Upper lobe of right lung (tissue), 1 donor: ENCODE measurements around the gene ATL2. TPM values are rescaled to one million over a fixed set of nuclear protein-coding genes. Genes with fewer than 3 reads are reported as not detected.
"Not testable (repeated sequence)": the region's sequence is repeated elsewhere in the genome, so short reads cannot be mapped to it uniquely, and the experiment has no call there.

Source experiments
- ATAC-seq: fragments of 200-7000 bp; cut with Tn5 transposase; one replicate; pipeline ENCODE4 v1.9.1; 2020; ENCODE audit warnings: mild to moderate bottlenecking, moderate library complexity
- DNase-seq: peaks from one replicate; pipeline ENCODE4 v3.0.0-alpha.2; 2020
- H3K27ac ChIP-seq: fragments of 200-600 bp; one replicate; pipeline ENCODE4 v1.8.0; 2022
- H3K27me3 ChIP-seq: fragments of 200-600 bp; one replicate; pipeline ENCODE4 v1.8.0; 2022; ENCODE audit warnings: mild to moderate bottlenecking
- H3K36me3 ChIP-seq: fragments of 200-600 bp; one replicate; pipeline ENCODE4 v1.8.0; 2022
- H3K4me1 ChIP-seq: fragments of 200-600 bp; one replicate; pipeline ENCODE4 v1.8.0; 2022
- H3K4me3 ChIP-seq: fragments of 200-600 bp; one replicate; pipeline ENCODE4 v1.8.0; 2022; ENCODE audit warnings: mild to moderate bottlenecking
- H3K9me3 ChIP-seq: fragments of 200-600 bp; one replicate; pipeline ENCODE4 v1.8.0; 2022
- intact Hi-C: fragments of 100-400 bp; cut with DNase I; formaldehyde crosslinking; loops from one replicate; pipeline ENCODE4 v1.11.0; 2022
- total RNA-seq: library from RNA; stranded (reverse); fragmentation: NEBNext Ultra II Directional; extraction: Animal tissue kit (Norgen Biotek cat#: 25700); gene quantifications from one replicate; pipeline ENCODE4 v1.2.1, GENCODE V29; 2021
- TF ChIP-seq, protein P1 (sequence below): fragments of 200-600 bp; IDR thresholded peaks from one replicate; pipeline ENCODE4 v1.8.0; 2022; ENCODE audit warnings: antibody characterized with exemption
- donor health status: DM: no; HTN: yes; CAD: no; lungs with severe emphysema.

ATL2 gene
- total RNA-seq, 1 donor from 2014 or later: 69.1 TPM

DNA sequence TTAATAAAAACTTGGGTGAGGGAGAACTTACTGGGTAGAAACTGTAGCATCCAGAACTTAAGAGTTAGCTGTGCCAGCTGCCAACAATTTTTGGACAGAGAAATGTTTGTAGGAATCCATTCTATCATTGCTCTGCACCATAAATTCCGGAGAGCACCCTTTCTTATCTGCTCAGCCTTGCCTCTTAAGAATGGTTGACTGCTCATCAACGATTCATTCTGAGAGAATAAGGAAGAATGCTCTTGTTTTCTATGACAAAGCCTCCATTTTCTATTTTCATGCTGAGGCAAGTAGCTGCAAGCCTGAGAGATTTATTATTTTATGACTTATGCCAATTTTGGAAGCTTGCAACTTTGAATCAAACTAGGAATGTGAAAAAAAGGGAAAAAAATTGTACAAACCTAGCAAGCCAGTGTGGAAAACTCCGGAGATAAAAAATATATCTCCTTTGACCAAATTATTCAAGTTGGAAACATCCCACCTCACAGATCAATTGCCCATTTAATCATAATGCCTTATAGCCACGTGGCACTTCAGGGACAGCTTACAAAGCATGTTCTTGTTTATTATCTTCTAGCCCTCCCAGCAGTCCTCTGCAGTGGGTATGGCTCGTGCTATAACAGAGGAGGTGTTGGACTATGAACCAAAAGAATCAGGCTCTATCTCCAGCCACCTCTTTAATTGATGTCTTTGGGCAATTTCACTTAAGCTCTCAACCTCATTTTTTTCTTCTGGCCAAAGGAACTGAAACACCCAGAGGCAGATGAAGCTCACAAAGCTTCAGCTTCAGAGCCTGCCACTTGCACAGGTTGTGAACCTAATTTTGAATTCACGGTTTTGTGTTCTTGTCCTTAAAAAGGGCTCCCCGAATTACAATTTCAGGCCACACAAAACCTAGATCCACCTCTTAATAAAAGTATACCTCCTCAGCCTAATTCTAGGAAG lies 40.9 kb upstream of the ATL2 start:
- Histone ChIP-seq H3K4me3 (no peak overlapping the region), H3K27me3 (no peaks in the 10 kb centered on the region), H3K27ac (no peak overlapping the region), H3K36me3 (no peaks in the 10 kb centered on the region), H3K9me3 (no peaks in the 10 kb centered on the region), H3K4me1 (no peaks in the 10 kb centered on the region)
- intact Hi-C loops: no loop called here
- ATAC-seq: no peak
- TF ChIP-seq, protein P1, sequence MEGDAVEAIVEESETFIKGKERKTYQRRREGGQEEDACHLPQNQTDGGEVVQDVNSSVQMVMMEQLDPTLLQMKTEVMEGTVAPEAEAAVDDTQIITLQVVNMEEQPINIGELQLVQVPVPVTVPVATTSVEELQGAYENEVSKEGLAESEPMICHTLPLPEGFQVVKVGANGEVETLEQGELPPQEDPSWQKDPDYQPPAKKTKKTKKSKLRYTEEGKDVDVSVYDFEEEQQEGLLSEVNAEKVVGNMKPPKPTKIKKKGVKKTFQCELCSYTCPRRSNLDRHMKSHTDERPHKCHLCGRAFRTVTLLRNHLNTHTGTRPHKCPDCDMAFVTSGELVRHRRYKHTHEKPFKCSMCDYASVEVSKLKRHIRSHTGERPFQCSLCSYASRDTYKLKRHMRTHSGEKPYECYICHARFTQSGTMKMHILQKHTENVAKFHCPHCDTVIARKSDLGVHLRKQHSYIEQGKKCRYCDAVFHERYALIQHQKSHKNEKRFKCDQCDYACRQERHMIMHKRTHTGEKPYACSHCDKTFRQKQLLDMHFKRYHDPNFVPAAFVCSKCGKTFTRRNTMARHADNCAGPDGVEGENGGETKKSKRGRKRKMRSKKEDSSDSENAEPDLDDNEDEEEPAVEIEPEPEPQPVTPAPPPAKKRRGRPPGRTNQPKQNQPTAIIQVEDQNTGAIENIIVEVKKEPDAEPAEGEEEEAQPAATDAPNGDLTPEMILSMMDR: no peak
- no peak for DNase-seq

DNA sequence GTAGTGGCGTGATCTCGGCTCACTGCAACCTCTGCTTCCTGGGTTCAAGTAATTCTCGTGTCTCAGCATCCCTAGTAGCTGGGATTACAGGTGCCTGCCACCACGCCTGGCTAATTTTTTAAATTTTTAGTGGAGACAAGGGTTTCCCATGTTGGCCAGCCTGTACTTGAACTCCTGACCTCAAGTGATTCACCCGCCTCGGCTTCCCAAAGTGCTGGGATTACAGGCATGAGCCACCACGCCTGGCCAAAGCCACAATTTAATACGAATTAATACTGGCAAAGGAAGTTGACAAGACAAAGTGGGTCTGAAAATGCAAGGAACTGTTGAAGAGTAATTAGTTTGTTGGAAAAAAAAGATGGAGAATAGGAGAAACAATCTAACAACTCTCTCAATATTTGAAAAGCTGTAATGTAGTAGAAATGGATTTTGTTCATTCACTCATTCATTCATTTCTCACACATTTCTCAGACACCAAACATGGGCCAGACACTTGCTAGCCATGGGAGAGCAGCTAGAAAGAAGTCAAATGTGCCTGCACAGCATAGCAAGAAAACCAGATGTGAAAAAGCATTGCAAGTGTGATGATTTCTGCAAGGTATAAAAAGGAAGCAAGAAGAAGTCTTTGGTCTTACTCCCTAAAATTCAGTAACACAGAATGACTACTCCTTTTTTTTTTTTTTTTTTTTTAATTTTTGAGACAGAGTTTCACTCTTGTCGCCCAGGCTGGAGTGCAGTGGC lies 39.4 kb upstream of the ATL2 start:
- no peak for DNase-seq
- Histone ChIP-seq H3K9me3 (peaks cover 6% of the 10 kb centered on the region), H3K27ac (no peak overlapping the region), H3K4me3 (no peak overlapping the region), H3K27me3 (no peaks in the 10 kb centered on the region), H3K36me3 (no peaks in the 10 kb centered on the region), H3K4me1 (no peaks in the 10 kb centered on the region)
- TF ChIP-seq, protein P1: no peak
- no peak for ATAC-seq
- intact Hi-C loops: no loop called here

DNA sequence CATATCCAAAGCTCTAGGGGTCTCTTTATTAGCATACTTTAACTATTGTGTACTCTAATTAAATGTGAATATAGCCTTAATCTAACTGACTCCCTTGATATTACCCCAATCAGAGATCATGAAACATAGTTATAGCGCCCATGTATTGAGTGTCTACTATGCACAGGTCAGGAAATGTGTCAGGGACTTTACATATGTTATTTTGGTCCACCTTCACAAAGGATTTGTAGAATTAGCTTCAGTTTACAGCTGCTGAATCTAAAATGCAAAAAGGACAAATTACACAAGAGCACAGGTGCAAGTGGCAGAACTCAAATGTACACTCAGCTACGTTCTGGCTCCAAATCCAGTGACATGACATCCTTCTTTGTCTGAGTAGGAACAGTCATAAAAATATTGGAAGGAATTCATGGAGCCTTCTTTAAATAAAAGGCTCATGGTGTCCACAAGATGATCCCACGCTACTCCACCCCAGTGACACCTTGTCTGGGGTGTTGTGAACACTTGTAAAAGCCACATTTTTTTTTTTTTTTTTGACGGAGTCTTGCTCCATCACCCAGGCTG lies 38.7 kb upstream of the ATL2 start:
- Histone ChIP-seq H3K4me1 (no peaks in the 10 kb centered on the region), H3K4me3 (no peak overlapping the region), H3K9me3 (peaks cover 6% of the 10 kb centered on the region), H3K36me3 (no peaks in the 10 kb centered on the region), H3K27me3 (no peaks in the 10 kb centered on the region), H3K27ac (no peak overlapping the region)
- intact Hi-C loops: no loop called here
- TF ChIP-seq, protein P1: no peak
- no peak for DNase-seq
- no peak for ATAC-seq

DNA sequence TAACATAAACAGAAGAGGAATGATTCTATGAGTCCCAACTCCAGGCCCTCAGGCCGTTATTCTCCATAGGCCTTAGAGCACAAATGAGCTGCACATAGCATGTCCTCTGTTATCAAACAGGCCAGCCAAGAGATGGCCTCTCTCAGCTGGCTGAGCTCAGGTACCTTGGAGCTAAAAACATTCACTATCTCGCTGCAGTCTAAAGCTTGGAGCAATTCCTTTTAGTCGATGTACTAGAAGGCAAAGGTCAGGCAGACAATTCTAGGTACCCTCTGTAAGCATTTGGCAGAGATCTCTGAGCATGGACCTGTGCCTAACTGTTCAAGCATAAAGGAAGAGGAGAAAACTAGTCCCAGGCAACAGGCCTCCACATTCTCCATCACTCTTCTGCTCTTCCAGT lies 38.0 kb upstream of the ATL2 start:
- H3K4me1 ChIP-seq: peaks cover 1% of the 10 kb centered on the region
- H3K27ac ChIP-seq: no peak overlapping the region
- H3K27me3 ChIP-seq: no peaks in the 10 kb centered on the region
- no peak for DNase-seq
- ATAC-seq: no peak
- intact Hi-C loops: no loop called here
- TF ChIP-seq, protein P1: no peak
- peaks cover 6% of the 10 kb centered on the region for H3K9me3 ChIP-seq
- no peak overlapping the region for H3K4me3 ChIP-seq
- H3K36me3 ChIP-seq: no peaks in the 10 kb centered on the region

DNA sequence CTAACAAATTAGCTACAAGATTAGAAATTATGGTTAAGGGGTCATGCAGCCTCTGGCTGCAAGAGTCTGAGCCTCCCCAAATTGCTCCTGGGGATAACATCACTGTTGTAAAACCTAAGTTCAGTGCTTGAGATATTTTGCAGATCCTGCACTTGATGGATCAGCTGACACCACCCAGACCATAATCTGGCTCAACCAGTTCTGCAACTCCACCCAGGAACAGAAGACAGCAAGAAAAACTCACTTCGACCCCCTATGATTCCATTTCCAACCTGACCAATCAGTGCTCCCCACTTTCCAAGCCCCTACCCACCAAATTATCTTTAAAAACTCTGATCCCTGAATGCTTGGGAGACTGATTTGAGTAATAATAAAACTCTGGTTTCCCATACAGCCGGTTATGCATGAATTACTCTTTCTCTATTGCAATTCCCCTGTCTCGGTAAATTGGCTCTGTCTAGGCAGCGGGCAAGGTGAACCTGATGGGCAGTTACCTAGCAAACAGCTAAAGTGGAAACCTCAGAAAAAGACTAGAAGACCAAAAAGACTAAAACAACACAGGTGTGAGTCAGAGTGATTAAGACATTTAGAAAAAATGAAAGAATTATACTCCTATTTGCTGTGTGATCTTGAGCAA lies 35.3 kb upstream of the ATL2 start:
- H3K27me3 ChIP-seq, intact Hi-C loops, H3K27ac ChIP-seq, H3K4me3 ChIP-seq, DNase-seq, ATAC-seq, H3K9me3 ChIP-seq, H3K36me3 ChIP-seq: not testable (repeated sequence)
- peaks cover 27% of the 10 kb centered on the region for H3K4me1 ChIP-seq
